Measurements from ENCODE around the gene PPIA.
"Not testable (repeated sequence)": the region's sequence is repeated elsewhere in the genome, so short reads cannot be mapped to it uniquely, and the experiment has no call there.

The PPIA gene

GRCh38 chr7:44775383-44776107, 20.9 kb upstream of the PPIA start:
- H3K9ac ChIP-seq (ENCODE audit: low read depth, low read length), result no peak overlapping the region
- no peaks in the 10 kb centered on the region for H3K36me3 ChIP-seq (ENCODE audit: control insufficient read depth, insufficient read depth, low read length)
- H3K9me3 ChIP-seq (ENCODE audit: control insufficient read depth, insufficient read depth, low read length), result no peaks in the 10 kb centered on the region
- no peaks in the 10 kb centered on the region for H3K27me3 ChIP-seq (ENCODE audit: control insufficient read depth, insufficient read depth, low read length)
- no peaks in the 10 kb centered on the region for H3K4me1 ChIP-seq (ENCODE audit: control insufficient read depth, insufficient read depth, low read length)
- H3K4me3 ChIP-seq (ENCODE audit: low read depth, low read length), result no peak overlapping the region

GRCh38 chr7:44776211-44776610, 20.3 kb upstream of the PPIA start:
- no peaks in the 10 kb centered on the region for H3K4me1 ChIP-seq (ENCODE audit: control insufficient read depth, insufficient read depth, low read length)

GRCh38 chr7:44782460-44782859, 14.0 kb upstream of the PPIA start:
- H3K27me3 ChIP-seq (ENCODE audit: control insufficient read depth, insufficient read depth, low read length), result no peaks in the 10 kb centered on the region
- no peaks in the 10 kb centered on the region for H3K4me1 ChIP-seq (ENCODE audit: control insufficient read depth, insufficient read depth, low read length)
- no peak overlapping the region for H3K4me3 ChIP-seq (ENCODE audit: low read depth, low read length)
- H3K9me3 ChIP-seq (ENCODE audit: control insufficient read depth, insufficient read depth, low read length), result no peaks in the 10 kb centered on the region
- no peak overlapping the region for H3K9ac ChIP-seq (ENCODE audit: low read depth, low read length)
- H3K36me3 ChIP-seq (ENCODE audit: control insufficient read depth, insufficient read depth, low read length), result no peaks in the 10 kb centered on the region

More at GRCh38 chr7:44776211-44776610, 20.3 kb upstream of the PPIA start:
- H3K4me3 ChIP-seq (ENCODE audit: low read depth, low read length), result no peak overlapping the region
- H3K9me3 ChIP-seq (ENCODE audit: control insufficient read depth, insufficient read depth, low read length), result no peaks in the 10 kb centered on the region
- H3K27me3 ChIP-seq (ENCODE audit: control insufficient read depth, insufficient read depth, low read length), result no peaks in the 10 kb centered on the region
- no peaks in the 10 kb centered on the region for H3K36me3 ChIP-seq (ENCODE audit: control insufficient read depth, insufficient read depth, low read length)
- H3K9ac ChIP-seq (ENCODE audit: low read depth, low read length), result no peak overlapping the region

GRCh38 chr7:44783407-44783806, 13.1 kb upstream of the PPIA start:
- Histone ChIP-seq H3K36me3 (ENCODE audit: control insufficient read depth, insufficient read depth, low read length) (no peaks in the 10 kb centered on the region), H3K9me3 (ENCODE audit: control insufficient read depth, insufficient read depth, low read length) (no peaks in the 10 kb centered on the region), H3K4me1 (ENCODE audit: control insufficient read depth, insufficient read depth, low read length) (no peaks in the 10 kb centered on the region), H3K4me3 (ENCODE audit: low read depth, low read length) (no peak overlapping the region), H3K9ac (ENCODE audit: low read depth, low read length) (no peak overlapping the region), H3K27me3 (ENCODE audit: control insufficient read depth, insufficient read depth, low read length) (no peaks in the 10 kb centered on the region)

- Histone ChIP-seq H3K9me3 (ENCODE audit: control insufficient read depth, insufficient read depth, low read length) (no peaks in the 10 kb centered on the region), H3K4me1 (ENCODE audit: control insufficient read depth, insufficient read depth, low read length) (no peaks in the 10 kb centered on the region), H3K36me3 (ENCODE audit: control insufficient read depth, insufficient read depth, low read length) (no peaks in the 10 kb centered on the region), H3K9ac (ENCODE audit: low read depth, low read length) (no peak overlapping the region), H3K27me3 (ENCODE audit: control insufficient read depth, insufficient read depth, low read length) (no peaks in the 10 kb centered on the region), H3K4me3 (ENCODE audit: low read depth, low read length) (no peak overlapping the region)
These were observed 12.1 kb upstream of the PPIA start for GRCh38 chr7:44784364-44784763.

GRCh38 chr7:44785218-44785617, 11.3 kb upstream of the PPIA start:
- H3K9ac ChIP-seq (ENCODE audit: low read depth, low read length); H3K4me3 ChIP-seq (ENCODE audit: low read depth, low read length); H3K9me3 ChIP-seq (ENCODE audit: control insufficient read depth, insufficient read depth, low read length); H3K36me3 ChIP-seq (ENCODE audit: control insufficient read depth, insufficient read depth, low read length); H3K27me3 ChIP-seq (ENCODE audit: control insufficient read depth, insufficient read depth, low read length); H3K4me1 ChIP-seq (ENCODE audit: control insufficient read depth, insufficient read depth, low read length): not testable (repeated sequence)

GRCh38 chr7:44787041-44787440, 9.4 kb upstream of the PPIA start:
- H3K9me3 ChIP-seq (ENCODE audit: control insufficient read depth, insufficient read depth, low read length), result no peaks in the 10 kb centered on the region
- H3K4me3 ChIP-seq (ENCODE audit: low read depth, low read length), result no peak overlapping the region
- H3K4me1 ChIP-seq (ENCODE audit: control insufficient read depth, insufficient read depth, low read length), result no peaks in the 10 kb centered on the region
- no peaks in the 10 kb centered on the region for H3K36me3 ChIP-seq (ENCODE audit: control insufficient read depth, insufficient read depth, low read length)
- no peaks in the 10 kb centered on the region for H3K27me3 ChIP-seq (ENCODE audit: control insufficient read depth, insufficient read depth, low read length)
- no peak overlapping the region for H3K9ac ChIP-seq (ENCODE audit: low read depth, low read length)

GRCh38 chr7:44787762-44788161, 8.7 kb upstream of the PPIA start:
- Histone ChIP-seq H3K27me3 (ENCODE audit: control insufficient read depth, insufficient read depth, low read length) (no peaks in the 10 kb centered on the region), H3K4me1 (ENCODE audit: control insufficient read depth, insufficient read depth, low read length) (no peaks in the 10 kb centered on the region), H3K9me3 (ENCODE audit: control insufficient read depth, insufficient read depth, low read length) (no peaks in the 10 kb centered on the region), H3K4me3 (ENCODE audit: low read depth, low read length) (no peak overlapping the region), H3K36me3 (ENCODE audit: control insufficient read depth, insufficient read depth, low read length) (no peaks in the 10 kb centered on the region), H3K9ac (ENCODE audit: low read depth, low read length) (no peak overlapping the region)

GRCh38 chr7:44789990-44790389, 6.5 kb upstream of the PPIA start:
- H3K36me3 ChIP-seq (ENCODE audit: control insufficient read depth, insufficient read depth, low read length), result no peaks in the 10 kb centered on the region
- no peaks in the 10 kb centered on the region for H3K27me3 ChIP-seq (ENCODE audit: control insufficient read depth, insufficient read depth, low read length)
- no peaks in the 10 kb centered on the region for H3K9me3 ChIP-seq (ENCODE audit: control insufficient read depth, insufficient read depth, low read length)
- H3K4me3 ChIP-seq (ENCODE audit: low read depth, low read length), result no peak overlapping the region
- no peak overlapping the region for H3K9ac ChIP-seq (ENCODE audit: low read depth, low read length)
- no peaks in the 10 kb centered on the region for H3K4me1 ChIP-seq (ENCODE audit: control insufficient read depth, insufficient read depth, low read length)

- Histone ChIP-seq H3K4me1 (ENCODE audit: control insufficient read depth, insufficient read depth, low read length) (no peaks in the 10 kb centered on the region), H3K36me3 (ENCODE audit: control insufficient read depth, insufficient read depth, low read length) (no peaks in the 10 kb centered on the region), H3K27me3 (ENCODE audit: control insufficient read depth, insufficient read depth, low read length) (no peaks in the 10 kb centered on the region), H3K4me3 (ENCODE audit: low read depth, low read length) (no peak overlapping the region), H3K9me3 (ENCODE audit: control insufficient read depth, insufficient read depth, low read length) (no peaks in the 10 kb centered on the region), H3K9ac (ENCODE audit: low read depth, low read length) (no peak overlapping the region)
These were observed 4.9 kb upstream of the PPIA start for GRCh38 chr7:44791278-44792219.

- no peaks in the 10 kb centered on the region for H3K9me3 ChIP-seq (ENCODE audit: control insufficient read depth, insufficient read depth, low read length)
- no peak overlapping the region for H3K9ac ChIP-seq (ENCODE audit: low read depth, low read length)
- H3K4me1 ChIP-seq (ENCODE audit: control insufficient read depth, insufficient read depth, low read length), result no peaks in the 10 kb centered on the region
These were observed 2.6 kb upstream of the PPIA start for GRCh38 chr7:44793919-44794318.

GRCh38 chr7:44794331-44794730, 2.1 kb upstream of the PPIA start:
- no peak overlapping the region for H3K9ac ChIP-seq (ENCODE audit: low read depth, low read length)
- H3K9me3 ChIP-seq (ENCODE audit: control insufficient read depth, insufficient read depth, low read length), result no peaks in the 10 kb centered on the region
- no peak overlapping the region for H3K4me3 ChIP-seq (ENCODE audit: low read depth, low read length)
- H3K4me1 ChIP-seq (ENCODE audit: control insufficient read depth, insufficient read depth, low read length), result no peaks in the 10 kb centered on the region
- H3K36me3 ChIP-seq (ENCODE audit: control insufficient read depth, insufficient read depth, low read length), result peaks cover 10% of the 10 kb centered on the region
- H3K27me3 ChIP-seq (ENCODE audit: control insufficient read depth, insufficient read depth, low read length), result no peaks in the 10 kb centered on the region

More at GRCh38 chr7:44793919-44794318, 2.6 kb upstream of the PPIA start:
- no peak overlapping the region for H3K4me3 ChIP-seq (ENCODE audit: low read depth, low read length)
- peaks cover 6% of the 10 kb centered on the region for H3K36me3 ChIP-seq (ENCODE audit: control insufficient read depth, insufficient read depth, low read length)
- H3K27me3 ChIP-seq (ENCODE audit: control insufficient read depth, insufficient read depth, low read length), result no peaks in the 10 kb centered on the region

Data from iPS-15b (cell line).